H9 (cell line): ENCODE data around the gene SBK2. TPM values are rescaled to one million over a fixed set of nuclear protein-coding genes. Genes with fewer than 3 reads are reported as not detected.

Experiments used
- DNase-seq: peaks from one replicate; pipeline ENCODE4 v3.0.0-alpha.2; 2017
- H2AFZ ChIP-seq: one replicate; pipeline ENCODE4 v1.6.1; 2013; ENCODE audit warnings: mild to moderate bottlenecking, low read length, control low read depth, moderate library complexity
- H2AK5ac ChIP-seq: 2 replicates; pipeline ENCODE4 v1.6.1; 2013; ENCODE audit warnings: low read length, control low read depth, mixed read lengths; ENCODE audit not compliant: insufficient read length
- H2BK120ac ChIP-seq: one replicate; pipeline ENCODE4 v1.6.1; 2013; ENCODE audit warnings: low read depth, mild to moderate bottlenecking, low read length, control low read depth, inconsistent platforms; ENCODE audit not compliant: poor library complexity, severe bottlenecking
- H2BK12ac ChIP-seq: 2 replicates; pipeline ENCODE4 v1.6.1; 2013; ENCODE audit warnings: low read length, control low read depth, mixed read lengths, low read depth; ENCODE audit not compliant: insufficient read length
- H2BK15ac ChIP-seq: 2 replicates; pipeline ENCODE4 v1.6.1; 2013; ENCODE audit warnings: low read depth, low read length, control low read depth
- H2BK20ac ChIP-seq: one replicate; pipeline ENCODE4 v1.6.1; 2013; ENCODE audit warnings: low read depth, mild to moderate bottlenecking, low read length, control low read depth, inconsistent platforms; ENCODE audit not compliant: poor library complexity, severe bottlenecking
- H2BK5ac ChIP-seq: 2 replicates; pipeline ENCODE4 v1.6.1; 2013; ENCODE audit warnings: low read length, control low read depth, mixed read lengths; ENCODE audit not compliant: insufficient read length
- H3K14ac ChIP-seq: 2 replicates; pipeline ENCODE4 v1.6.1; 2013; ENCODE audit warnings: low read length, control low read depth; ENCODE audit not compliant: insufficient read depth
- H3K18ac ChIP-seq: 2 replicates; pipeline ENCODE4 v1.6.1; 2013; ENCODE audit warnings: low read depth, mild to moderate bottlenecking, mixed read lengths, low read length, control low read depth; ENCODE audit not compliant: insufficient read length
- H3K23ac ChIP-seq: 2 replicates; pipeline ENCODE4 v1.6.1; 2013; ENCODE audit warnings: low read length, control low read depth, mixed read lengths, low read depth; ENCODE audit not compliant: insufficient read length
- H3K23me2 ChIP-seq: 2 replicates; pipeline ENCODE4 v1.6.1; 2013; ENCODE audit warnings: low read depth, mild to moderate bottlenecking, mixed read lengths, low read length, control low read depth; ENCODE audit not compliant: insufficient read length, poor library complexity, severe bottlenecking
- H3K27ac ChIP-seq: 2 replicates; pipeline ENCODE4 v1.5.1; 2013; ENCODE audit warnings: low read length, control low read depth, mixed read lengths, low read depth; ENCODE audit not compliant: insufficient read length
- H3K27me3 ChIP-seq: 2 replicates; pipeline ENCODE4 v1.6.1; 2013; ENCODE audit warnings: low read length, control low read depth, inconsistent platforms; ENCODE audit not compliant: insufficient read depth
- H3K4ac ChIP-seq: 2 replicates; pipeline ENCODE4 v1.6.1; 2013; ENCODE audit warnings: low read depth, mild to moderate bottlenecking, control low read depth, inconsistent platforms, low read length, moderate library complexity
- H3K4me1 ChIP-seq: 2 replicates; pipeline ENCODE4 v1.6.1; 2013; ENCODE audit warnings: low read length, control low read depth, inconsistent platforms; ENCODE audit not compliant: insufficient read depth
- H3K4me2 ChIP-seq: 2 replicates; pipeline ENCODE4 v1.6.1; 2013; ENCODE audit warnings: low read length, control low read depth, mixed read lengths; ENCODE audit not compliant: insufficient read length, insufficient read depth
- H3K56ac ChIP-seq: 2 replicates; pipeline ENCODE4 v1.6.1; 2013; ENCODE audit warnings: low read depth, mild to moderate bottlenecking, mixed read lengths, low read length, control low read depth; ENCODE audit not compliant: insufficient read length
- H3K79me1 ChIP-seq: 2 replicates; pipeline ENCODE4 v1.6.1; 2013; ENCODE audit warnings: low read depth, mild to moderate bottlenecking, moderate library complexity, low read length, control low read depth, inconsistent platforms; ENCODE audit not compliant: insufficient read depth, poor library complexity, severe bottlenecking
- H3K79me2 ChIP-seq: 2 replicates; pipeline ENCODE4 v1.6.1; 2013; ENCODE audit warnings: low read length, control low read depth, inconsistent platforms; ENCODE audit not compliant: insufficient read depth
- H3K9ac ChIP-seq: 2 replicates; pipeline ENCODE4 v1.6.1; 2013; ENCODE audit warnings: low read length, control low read depth, mixed read lengths; ENCODE audit not compliant: insufficient read length; ENCODE audit errors: extremely low read depth
- H3K9me3 ChIP-seq: one replicate; pipeline ENCODE4 v1.6.1; 2013; ENCODE audit warnings: low read depth, low read length, inconsistent platforms; ENCODE audit not compliant: control insufficient read depth
- H3T11ph ChIP-seq: one replicate; pipeline ENCODE4 v1.6.1; 2013; ENCODE audit warnings: mild to moderate bottlenecking, low read length, control low read depth, inconsistent platforms
- H4K20me1 ChIP-seq: one replicate; pipeline ENCODE4 v1.6.1; 2013; ENCODE audit not compliant: control insufficient read depth, insufficient read length, insufficient read depth
- H4K5ac ChIP-seq: 2 replicates; pipeline ENCODE4 v1.6.1; 2013; ENCODE audit warnings: low read depth, mild to moderate bottlenecking, mixed read lengths, low read length, control low read depth; ENCODE audit not compliant: insufficient read length
- H4K8ac ChIP-seq: replicated peaks from 2 replicates; pipeline ENCODE4 v1.6.1; 2013; ENCODE audit warnings: low read length, control low read depth, mixed read lengths, low read depth; ENCODE audit not compliant: insufficient read length
- H4K91ac ChIP-seq: 2 replicates; pipeline ENCODE4 v1.6.1; 2013; ENCODE audit warnings: low read depth, mild to moderate bottlenecking, moderate library complexity, mixed read lengths, low read length, control low read depth; ENCODE audit not compliant: insufficient read length
- H3K27ac Mint-ChIP-seq, 3 experiments: 2 replicates in 2 of 3; 3 replicates in 1 of 3; pipeline ENCODE4 v1.8.0; 2020 to 2021; ENCODE audit warnings: mixed read lengths in 3 of 3, mild to moderate bottlenecking in 1 of 3, moderate library complexity in 1 of 3
- H3K27me3 Mint-ChIP-seq: 2 replicates; pipeline ENCODE4 v1.8.0; 2021; ENCODE audit warnings: low read depth, mild to moderate bottlenecking, moderate library complexity, mixed read lengths
- H3K36me3 Mint-ChIP-seq, 3 experiments: 2 replicates in 2 of 3; 3 replicates in 1 of 3; pipeline ENCODE4 v1.8.0; 2020 to 2021; ENCODE audit warnings: low read depth in 3 of 3, mixed read lengths in 3 of 3; ENCODE audit not compliant: insufficient read depth in 1 of 3
- H3K4me1 Mint-ChIP-seq, 2 experiments: 2 replicates each; pipeline ENCODE4 v1.8.0; 2020; ENCODE audit warnings: mixed read lengths in 2 of 2
- H3K4me3 Mint-ChIP-seq, 2 experiments: 2 replicates in 1 of 2; 3 replicates in 1 of 2; pipeline ENCODE4 v1.8.0; 2020 to 2021; ENCODE audit warnings: mild to moderate bottlenecking in 2 of 2, mixed read lengths in 2 of 2, moderate library complexity in 1 of 2
- H3K9me3 Mint-ChIP-seq, 2 experiments: 2 replicates in 1 of 2; 3 replicates in 1 of 2; pipeline ENCODE4 v1.8.0; 2020; ENCODE audit warnings: mild to moderate bottlenecking in 2 of 2, mixed read lengths in 2 of 2, moderate library complexity in 1 of 2
- WGBS: extraction: QIAGEN DNeasy Blood & Tissue Kit; methylation state at CpG from one replicate; pipeline ENCODE4 v1.1.7; 2013; ENCODE audit warnings: missing lambda C conversion rate, low lambda C conversion rate, mixed read lengths; ENCODE audit not compliant: insufficient read length; ENCODE audit errors: extremely low coverage; 5-methylcytosine and 5-hydroxymethylcytosine counted together
- total RNA-seq: library from RNA; stranded (reverse); gene quantifications from 2 replicates; pipeline ENCODE4 v1.2.1, GENCODE V29; 2021
- TF ChIP-seq, protein P1 (sequence below): fragments of 200-600 bp; sonication (generic); conservative IDR thresholded peaks from 3 replicates; pipeline ENCODE4 v1.8.0; 2021; ENCODE audit warnings: antibody characterized with exemption, mild to moderate bottlenecking

Gene SBK2
- total RNA-seq, 1 experiment from 2014 or later = 2.8 TPM

DNA sequence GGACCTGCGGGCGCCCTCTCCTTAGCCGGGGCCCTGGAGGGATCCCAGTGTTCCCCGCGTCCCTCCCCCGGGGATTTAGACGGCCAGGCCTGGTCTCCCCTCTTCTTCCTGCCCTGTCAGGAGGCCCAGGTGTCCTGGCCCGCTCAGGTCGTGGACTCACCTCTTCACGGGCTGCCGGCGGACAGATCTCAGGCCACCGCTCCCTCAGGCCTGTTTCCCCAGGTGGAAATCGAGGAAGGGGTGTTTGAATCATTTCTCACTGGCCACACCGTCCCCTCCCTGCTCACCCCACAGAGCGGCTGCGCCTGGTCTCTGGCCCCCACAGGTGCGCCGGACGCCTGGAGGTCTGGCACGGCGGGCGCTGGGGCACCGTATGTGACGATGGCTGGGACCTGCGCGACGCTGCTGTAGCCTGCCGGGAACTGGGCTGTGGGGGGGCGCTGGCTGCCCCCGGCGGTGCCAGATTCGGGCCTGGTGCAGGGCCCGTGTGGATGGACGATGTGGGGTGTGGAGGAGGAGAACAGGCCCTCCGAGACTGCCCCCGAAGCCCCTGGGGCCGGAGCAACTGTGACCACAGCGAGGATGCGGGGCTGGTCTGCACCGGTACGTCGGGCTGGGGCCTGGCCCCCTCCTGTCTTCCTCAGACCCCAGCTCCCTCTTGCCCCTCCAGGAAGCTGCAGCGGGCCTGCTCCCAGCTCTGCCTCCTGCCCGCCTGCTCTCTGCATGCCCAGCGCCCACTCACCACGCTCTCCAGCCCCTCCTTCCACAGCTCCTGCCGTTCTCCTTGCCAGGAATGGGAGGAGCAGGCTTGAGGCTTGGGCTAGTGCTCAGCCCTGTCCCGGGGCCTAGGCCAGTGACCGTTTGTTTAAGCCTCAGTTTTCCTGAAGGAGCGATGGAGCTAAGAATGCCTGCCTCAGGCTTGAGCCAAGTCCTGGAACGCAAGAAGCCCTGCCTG is 46.2 kb downstream of the SBK2 start:
- no CpG with 5 or more reads among the region's 52 CpGs for WGBS
- no peak overlapping the region; the same call in 1 of the 2 replicates for H3K14ac ChIP-seq
- H3K4ac ChIP-seq = no peak overlapping the region
- no peak overlapping the region for H4K91ac ChIP-seq
- H3K9ac ChIP-seq = no peak overlapping the region
- peaks cover 3% of the 10 kb centered on the region for H3K4me1 ChIP-seq
- H3K18ac ChIP-seq = no peak overlapping the region
- no peak overlapping the region for H3K27ac ChIP-seq
- no peak for DNase-seq
- no peaks in the 10 kb centered on the region for H4K20me1 ChIP-seq
- no peaks in the 10 kb centered on the region for H3K79me2 ChIP-seq
- H2BK5ac ChIP-seq = no peak overlapping the region
- no peak overlapping the region for H3K56ac ChIP-seq
- H2BK12ac ChIP-seq = no peak overlapping the region
- H3K27ac Mint-ChIP-seq = no peak overlapping the region
- no peak overlapping the region for H3K23ac ChIP-seq
- peaks cover 24 to 42% of the 10 kb centered on the region in 2 experiments for H3K4me1 Mint-ChIP-seq
- H3K36me3 Mint-ChIP-seq = peaks cover 0 to 5% (median 0%) of the 10 kb centered on the region in 3 experiments; a peak in 3 of 7 replicates
- no peak overlapping the region for H4K5ac ChIP-seq
- H3K23me2 ChIP-seq = peaks cover 8% of the 10 kb centered on the region
- H2BK120ac ChIP-seq = no peak overlapping the region
- no peak overlapping the region for H2BK20ac ChIP-seq
- no peak overlapping the region for H3K4me3 Mint-ChIP-seq
- no peak overlapping the region for H4K8ac ChIP-seq
- no peak overlapping the region for H2AK5ac ChIP-seq
- H2AFZ ChIP-seq = no peak overlapping the region
- TF ChIP-seq, protein P1, sequence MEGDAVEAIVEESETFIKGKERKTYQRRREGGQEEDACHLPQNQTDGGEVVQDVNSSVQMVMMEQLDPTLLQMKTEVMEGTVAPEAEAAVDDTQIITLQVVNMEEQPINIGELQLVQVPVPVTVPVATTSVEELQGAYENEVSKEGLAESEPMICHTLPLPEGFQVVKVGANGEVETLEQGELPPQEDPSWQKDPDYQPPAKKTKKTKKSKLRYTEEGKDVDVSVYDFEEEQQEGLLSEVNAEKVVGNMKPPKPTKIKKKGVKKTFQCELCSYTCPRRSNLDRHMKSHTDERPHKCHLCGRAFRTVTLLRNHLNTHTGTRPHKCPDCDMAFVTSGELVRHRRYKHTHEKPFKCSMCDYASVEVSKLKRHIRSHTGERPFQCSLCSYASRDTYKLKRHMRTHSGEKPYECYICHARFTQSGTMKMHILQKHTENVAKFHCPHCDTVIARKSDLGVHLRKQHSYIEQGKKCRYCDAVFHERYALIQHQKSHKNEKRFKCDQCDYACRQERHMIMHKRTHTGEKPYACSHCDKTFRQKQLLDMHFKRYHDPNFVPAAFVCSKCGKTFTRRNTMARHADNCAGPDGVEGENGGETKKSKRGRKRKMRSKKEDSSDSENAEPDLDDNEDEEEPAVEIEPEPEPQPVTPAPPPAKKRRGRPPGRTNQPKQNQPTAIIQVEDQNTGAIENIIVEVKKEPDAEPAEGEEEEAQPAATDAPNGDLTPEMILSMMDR = no peak
- H3K79me1 ChIP-seq = no peaks in the 10 kb centered on the region
- H3K9me3 Mint-ChIP-seq = no peaks in the 10 kb centered on the region
- H2BK15ac ChIP-seq = no peak overlapping the region
- no peak overlapping the region for H3T11ph ChIP-seq
- no peaks in the 10 kb centered on the region for H3K9me3 ChIP-seq
- H3K27me3 Mint-ChIP-seq = peaks cover 9% of the 10 kb centered on the region
- no peak overlapping the region for H3K4me2 ChIP-seq
- no peaks in the 10 kb centered on the region for H3K27me3 ChIP-seq
